ENCODE measurements around the gene USF3. TPM values are rescaled to one million over a fixed set of nuclear protein-coding genes. Genes with fewer than 3 reads are reported as not detected.

USF3 gene
- total RNA-seq, 6 donors from 2014 or later: 9.3 to 30.6 (median 18.5) TPM

DNA sequence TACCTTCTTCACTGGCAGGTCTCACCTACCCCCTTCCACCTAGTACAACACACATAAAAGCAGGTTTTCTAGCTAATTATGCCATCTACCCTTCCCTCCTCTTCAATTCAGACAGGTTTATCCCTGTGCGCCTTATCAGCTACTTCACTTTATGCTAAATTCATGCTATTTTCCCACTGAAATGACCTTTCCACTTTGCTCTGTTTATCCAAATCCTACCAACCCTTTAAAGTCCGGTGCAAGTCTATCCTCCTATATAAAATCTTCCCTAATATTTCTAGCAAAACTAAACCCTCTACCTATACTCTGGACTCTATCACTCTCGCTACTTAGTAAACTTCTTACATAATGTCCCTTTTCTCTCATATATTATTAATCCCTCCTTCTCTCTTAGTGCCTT lies 6.0 kb downstream of the USF3 start:
- 93 to 97% methylated on average over 3 of the region's 3 CpGs for WGBS, 2 donors
- DNase-seq: no peak
- no peaks in the 10 kb centered on the region for H3K27me3 ChIP-seq
- no peak for ATAC-seq (ENCODE audit: low FRiP score in 2 of 2)
- H3K4me3 ChIP-seq: no peak overlapping the region
- no peak overlapping the region for H3K27ac ChIP-seq
- no peaks in the 10 kb centered on the region for H3K36me3 ChIP-seq
- TF ChIP-seq POLR2AphosphoS5 (IDR thresholded peaks at IDR 0.05) (no peak), POLR2A (IDR thresholded peaks at IDR 0.05) (no peak), EP300 (IDR thresholded peaks at IDR 0.05) (no peak)
- TF ChIP-seq, protein P1, sequence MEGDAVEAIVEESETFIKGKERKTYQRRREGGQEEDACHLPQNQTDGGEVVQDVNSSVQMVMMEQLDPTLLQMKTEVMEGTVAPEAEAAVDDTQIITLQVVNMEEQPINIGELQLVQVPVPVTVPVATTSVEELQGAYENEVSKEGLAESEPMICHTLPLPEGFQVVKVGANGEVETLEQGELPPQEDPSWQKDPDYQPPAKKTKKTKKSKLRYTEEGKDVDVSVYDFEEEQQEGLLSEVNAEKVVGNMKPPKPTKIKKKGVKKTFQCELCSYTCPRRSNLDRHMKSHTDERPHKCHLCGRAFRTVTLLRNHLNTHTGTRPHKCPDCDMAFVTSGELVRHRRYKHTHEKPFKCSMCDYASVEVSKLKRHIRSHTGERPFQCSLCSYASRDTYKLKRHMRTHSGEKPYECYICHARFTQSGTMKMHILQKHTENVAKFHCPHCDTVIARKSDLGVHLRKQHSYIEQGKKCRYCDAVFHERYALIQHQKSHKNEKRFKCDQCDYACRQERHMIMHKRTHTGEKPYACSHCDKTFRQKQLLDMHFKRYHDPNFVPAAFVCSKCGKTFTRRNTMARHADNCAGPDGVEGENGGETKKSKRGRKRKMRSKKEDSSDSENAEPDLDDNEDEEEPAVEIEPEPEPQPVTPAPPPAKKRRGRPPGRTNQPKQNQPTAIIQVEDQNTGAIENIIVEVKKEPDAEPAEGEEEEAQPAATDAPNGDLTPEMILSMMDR (IDR thresholded peaks at IDR 0.05): no peak
- H3K4me1 ChIP-seq: peaks cover 18 to 23% (median 20%) of the 10 kb centered on the region in 4 donors
- no peaks in the 10 kb centered on the region for H3K9me3 ChIP-seq

DNA sequence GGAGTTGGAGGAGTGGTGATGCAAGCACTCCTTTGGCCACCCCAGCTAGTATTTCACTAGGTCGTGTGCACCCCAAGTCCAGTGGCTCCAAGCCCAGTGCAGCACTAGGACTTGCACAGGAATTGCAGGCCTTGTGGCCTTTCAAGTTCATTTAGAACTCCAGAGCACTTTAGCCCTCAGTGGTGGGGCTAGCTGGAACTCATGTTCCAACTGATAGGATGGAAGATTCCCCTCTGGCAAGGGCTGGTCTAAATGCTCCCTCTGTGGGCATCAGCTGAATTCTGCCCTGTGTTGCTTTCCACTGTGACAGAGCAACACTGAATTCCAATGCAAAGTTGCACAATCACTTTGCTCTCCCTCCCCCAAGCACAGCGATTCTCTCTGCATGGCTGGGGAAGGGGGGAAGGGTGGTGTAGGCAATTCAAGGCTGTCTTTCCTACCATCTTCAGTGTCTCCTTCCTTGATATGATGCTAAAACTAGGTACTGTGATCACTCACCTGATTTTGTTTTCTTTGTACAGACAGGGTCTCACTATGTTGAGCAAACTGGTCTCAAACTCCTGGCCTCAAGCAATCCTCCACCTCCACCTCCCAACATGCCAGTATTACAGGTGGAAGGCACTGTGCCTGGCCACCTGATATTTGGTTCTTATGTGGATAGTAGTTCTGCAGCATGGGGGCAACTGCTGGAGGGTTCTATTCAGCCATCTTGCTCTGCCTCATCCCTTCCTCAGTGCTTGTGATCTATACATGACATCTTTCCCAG lies 10.3 kb downstream of the USF3 start:
- ATAC-seq (ENCODE audit: low FRiP score in 2 of 2): peak; percentile 43 to 51
- no peaks in the 10 kb centered on the region for H3K36me3 ChIP-seq

GRCh38 chr3:113685124-113685523 lies 11.3 kb downstream of the USF3 start:
- WGBS, 2 donors: 89 to 96% methylated on average over 5 of the region's 5 CpGs
- no peak overlapping the region for H3K4me3 ChIP-seq

More for the DNA sequence above, 10.3 kb downstream of the USF3 start:
- Histone ChIP-seq H3K9me3 (no peaks in the 10 kb centered on the region), H3K27ac (no peak overlapping the region), H3K4me1 (peaks cover 0 to 11% (median 9%) of the 10 kb centered on the region in 4 donors), H3K4me3 (no peak overlapping the region), H3K27me3 (no peaks in the 10 kb centered on the region)
- TF ChIP-seq EP300 (IDR thresholded peaks at IDR 0.05) (no peak), POLR2AphosphoS5 (IDR thresholded peaks at IDR 0.05) (no peak), POLR2A (IDR thresholded peaks at IDR 0.05) (no peak)
- TF ChIP-seq, protein P1 (IDR thresholded peaks at IDR 0.05): no peak
- no peak for DNase-seq
- WGBS, 2 donors: 49 to 50% methylated on average over 2 of the region's 2 CpGs

DNA sequence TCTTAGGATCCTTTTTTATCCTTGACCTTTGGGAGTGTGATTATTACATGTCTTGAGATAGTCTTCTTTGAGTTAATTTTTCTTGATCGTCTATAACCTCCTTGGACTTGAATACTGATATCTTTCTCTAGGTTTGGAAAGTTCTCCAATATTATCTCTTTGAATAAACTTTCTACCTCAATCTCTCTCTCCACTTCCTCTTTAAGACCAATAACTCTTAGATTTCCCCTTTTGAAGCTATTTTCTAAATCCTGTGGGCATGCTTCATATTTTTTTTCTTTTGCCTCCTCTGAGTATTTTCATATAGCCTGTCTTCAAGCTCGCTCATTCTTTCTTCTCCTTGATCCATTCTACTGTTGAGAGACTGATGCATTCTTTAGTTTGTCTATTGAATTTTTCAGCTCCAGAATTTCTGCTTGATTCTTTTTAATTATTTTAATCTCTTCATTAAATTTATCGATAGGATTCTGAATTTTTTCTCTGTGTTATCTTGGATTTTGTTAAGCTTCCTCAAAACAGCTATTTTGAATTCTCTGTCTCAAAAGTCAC lies 12.1 kb downstream of the USF3 start:
- no peaks in the 10 kb centered on the region for H3K9me3 ChIP-seq
- DNase-seq: no peak
- H3K4me1 ChIP-seq: peaks cover 0 to 11% (median 9%) of the 10 kb centered on the region in 4 donors
- H3K36me3 ChIP-seq: no peaks in the 10 kb centered on the region
- no peak for ATAC-seq (ENCODE audit: low FRiP score in 2 of 2)
- no peak overlapping the region for H3K4me3 ChIP-seq
- no peaks in the 10 kb centered on the region for H3K27me3 ChIP-seq
- H3K27ac ChIP-seq: no peak overlapping the region
- TF ChIP-seq POLR2A (IDR thresholded peaks at IDR 0.05) (no peak), EP300 (IDR thresholded peaks at IDR 0.05) (no peak), POLR2AphosphoS5 (IDR thresholded peaks at IDR 0.05) (no peak)
- TF ChIP-seq, protein P1 (IDR thresholded peaks at IDR 0.05): no peak
- 93 to 99% methylated on average over 3 of the region's 3 CpGs for WGBS, 2 donors

More at GRCh38 chr3:113685124-113685523, 11.3 kb downstream of the USF3 start:
- H3K4me1 ChIP-seq: peaks cover 0 to 11% (median 9%) of the 10 kb centered on the region in 4 donors
- H3K27me3 ChIP-seq: no peaks in the 10 kb centered on the region
- no peaks in the 10 kb centered on the region for H3K36me3 ChIP-seq
- H3K9me3 ChIP-seq: no peaks in the 10 kb centered on the region
- no peak for DNase-seq
- H3K27ac ChIP-seq: no peak overlapping the region
- TF ChIP-seq, protein P1 (IDR thresholded peaks at IDR 0.05): no peak
- no peak for TF ChIP-seq POLR2AphosphoS5 (IDR thresholded peaks at IDR 0.05)
- TF ChIP-seq EP300 (IDR thresholded peaks at IDR 0.05): no peak
- TF ChIP-seq POLR2A (IDR thresholded peaks at IDR 0.05): no peak
- no peak for ATAC-seq (ENCODE audit: low FRiP score in 2 of 2)

Data from upper lobe of left lung (tissue), 6 donors.